ENCODE measurements around the gene ME1.
"Not testable (repeated sequence)": the region's sequence is repeated elsewhere in the genome, so short reads cannot be mapped to it uniquely, and the experiment has no call there.

ME1 gene

DNA sequence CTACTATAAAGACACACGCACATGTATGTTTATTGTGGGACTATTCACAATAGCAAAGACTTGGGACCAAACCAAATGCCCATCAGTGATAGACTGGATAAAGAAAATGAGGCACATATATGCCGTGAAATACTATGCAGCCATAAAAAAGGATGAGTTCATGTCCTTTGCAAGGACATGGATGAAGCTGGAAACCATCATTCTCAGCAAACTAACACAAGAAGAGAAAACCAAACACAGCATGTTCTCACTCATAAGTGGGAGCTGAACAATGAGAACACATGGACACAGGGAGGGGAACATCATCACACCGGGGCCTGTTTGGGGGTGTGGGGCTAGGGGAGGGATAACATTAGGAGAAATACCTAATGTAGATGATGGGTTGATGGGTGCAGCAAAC, 174.1 kb downstream of the ME1 start:
- H3K4me3 ChIP-seq (ENCODE audit: low read depth in 1 of 2, low read length in 2 of 2); H3K27me3 ChIP-seq (ENCODE audit: low read depth, low read length); H3K4me1 ChIP-seq (ENCODE audit: control insufficient read depth in 1 of 2, insufficient read depth in 2 of 2, low read length in 2 of 2); H3K9me3 ChIP-seq (ENCODE audit: control insufficient read depth in 1 of 2, low read length in 2 of 2); H3K27ac ChIP-seq (ENCODE audit: low read length); H3K36me3 ChIP-seq (ENCODE audit: control insufficient read depth in 1 of 2, insufficient read depth in 2 of 2, low read length in 2 of 2): not testable (repeated sequence)

DNA sequence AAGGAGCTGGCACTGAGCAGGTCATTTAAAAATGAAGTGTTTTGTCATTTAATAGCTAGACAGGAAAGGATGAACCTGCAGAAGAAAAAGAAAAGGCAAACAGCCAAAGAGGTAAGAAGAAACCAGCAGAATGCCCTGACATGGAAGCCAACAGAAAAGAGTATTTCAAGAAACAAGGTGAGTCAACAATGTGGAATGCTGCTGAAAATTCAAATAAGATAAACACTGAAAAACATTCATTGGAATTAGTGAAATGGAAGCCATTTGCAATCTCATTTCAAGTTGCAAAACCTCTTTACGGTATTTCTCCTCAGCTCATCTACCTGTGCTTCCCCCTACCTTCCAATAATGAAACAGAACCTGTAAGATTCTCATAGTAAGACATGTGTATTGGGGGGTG, 178.1 kb downstream of the ME1 start:
- H3K27ac ChIP-seq (ENCODE audit: low read length), result no peak overlapping the region
- no peaks in the 10 kb centered on the region for H3K9me3 ChIP-seq (ENCODE audit: control insufficient read depth in 1 of 2, low read length in 2 of 2)
- no peaks in the 10 kb centered on the region for H3K4me1 ChIP-seq (ENCODE audit: control insufficient read depth in 1 of 2, insufficient read depth in 2 of 2, low read length in 2 of 2)
- no peaks in the 10 kb centered on the region for H3K36me3 ChIP-seq (ENCODE audit: control insufficient read depth in 1 of 2, insufficient read depth in 2 of 2, low read length in 2 of 2)
- H3K4me3 ChIP-seq (ENCODE audit: low read depth in 1 of 2, low read length in 2 of 2), result no peak overlapping the region
- no peaks in the 10 kb centered on the region for H3K27me3 ChIP-seq (ENCODE audit: low read depth, low read length)

DNA sequence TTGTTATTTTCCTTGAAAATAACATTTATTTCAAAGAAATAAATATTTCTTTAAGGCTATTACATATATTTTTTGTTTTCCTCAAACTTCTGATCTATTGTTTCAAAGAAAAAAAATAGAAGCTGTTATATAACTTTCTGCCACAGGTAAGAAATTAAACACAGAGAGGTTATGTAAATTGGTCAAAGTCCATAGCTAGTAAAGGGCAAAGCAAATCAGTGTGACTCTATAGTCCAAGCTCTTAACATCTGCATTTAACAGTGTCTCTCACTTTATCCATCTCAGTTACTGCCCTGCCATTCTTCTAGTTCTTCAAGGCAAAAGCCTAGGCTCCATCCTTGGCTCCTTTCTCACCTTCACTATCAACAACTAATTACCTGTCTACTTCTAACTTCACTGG, 180.6 kb downstream of the ME1 start:
- H3K4me3 ChIP-seq (ENCODE audit: low read depth in 1 of 2, low read length in 2 of 2), result no peak overlapping the region
- H3K27ac ChIP-seq (ENCODE audit: low read length), result no peak overlapping the region
- H3K36me3 ChIP-seq (ENCODE audit: control insufficient read depth in 1 of 2, insufficient read depth in 2 of 2, low read length in 2 of 2), result no peaks in the 10 kb centered on the region
- H3K4me1 ChIP-seq (ENCODE audit: control insufficient read depth in 1 of 2, insufficient read depth in 2 of 2, low read length in 2 of 2), result no peaks in the 10 kb centered on the region
- H3K27me3 ChIP-seq (ENCODE audit: low read depth, low read length), result no peaks in the 10 kb centered on the region
- H3K9me3 ChIP-seq (ENCODE audit: control insufficient read depth in 1 of 2, low read length in 2 of 2), result no peaks in the 10 kb centered on the region

DNA sequence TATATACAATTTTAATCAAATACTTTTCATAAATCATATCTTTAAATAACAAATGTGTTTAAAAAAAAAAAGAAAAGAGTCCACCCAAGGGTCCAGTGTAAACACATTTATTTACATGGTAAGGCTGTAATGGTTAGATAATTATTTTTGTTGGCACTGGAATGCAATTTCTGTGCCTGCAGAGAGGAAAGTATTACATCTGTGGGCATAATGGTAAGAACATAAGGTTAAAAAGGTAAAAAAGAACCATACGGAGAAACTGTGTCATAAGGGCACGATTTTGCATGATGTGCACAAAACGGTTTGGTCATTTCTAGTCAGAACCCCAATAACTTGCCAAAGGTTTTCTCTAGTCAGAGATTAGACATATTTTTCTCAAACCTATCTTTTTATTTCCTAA, 183.4 kb downstream of the ME1 start:
- no peaks in the 10 kb centered on the region for H3K36me3 ChIP-seq (ENCODE audit: control insufficient read depth in 1 of 2, insufficient read depth in 2 of 2, low read length in 2 of 2)
- no peaks in the 10 kb centered on the region for H3K27me3 ChIP-seq (ENCODE audit: low read depth, low read length)
- no peak overlapping the region for H3K4me3 ChIP-seq (ENCODE audit: low read depth in 1 of 2, low read length in 2 of 2)
- H3K27ac ChIP-seq (ENCODE audit: low read length), result no peak overlapping the region
- no peaks in the 10 kb centered on the region for H3K4me1 ChIP-seq (ENCODE audit: control insufficient read depth in 1 of 2, insufficient read depth in 2 of 2, low read length in 2 of 2)
- no peaks in the 10 kb centered on the region for H3K9me3 ChIP-seq (ENCODE audit: control insufficient read depth in 1 of 2, low read length in 2 of 2)

DNA sequence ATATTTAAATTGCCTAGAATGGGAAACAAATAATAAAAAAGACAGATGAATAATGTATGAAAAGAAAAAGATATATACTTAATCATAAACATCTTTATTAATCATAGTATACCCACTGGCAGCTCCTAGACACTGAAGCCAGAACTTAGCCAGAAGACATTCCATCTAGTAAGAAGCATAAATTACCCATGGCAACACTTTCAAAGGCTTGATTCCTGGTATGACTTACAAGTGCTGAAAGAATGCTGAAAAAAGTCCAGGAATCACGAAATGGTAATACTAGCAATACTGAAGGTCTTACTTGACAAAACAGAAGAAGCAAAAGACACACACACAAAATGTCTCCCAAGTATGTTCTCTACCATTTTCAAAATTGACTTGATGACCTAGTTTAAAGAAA, 199.7 kb downstream of the ME1 start:
- no peaks in the 10 kb centered on the region for H3K27me3 ChIP-seq (ENCODE audit: low read depth, low read length)
- no peak overlapping the region for H3K27ac ChIP-seq (ENCODE audit: low read length)
- no peak overlapping the region for H3K4me3 ChIP-seq (ENCODE audit: low read depth in 1 of 2, low read length in 2 of 2)
- H3K4me1 ChIP-seq (ENCODE audit: control insufficient read depth in 1 of 2, insufficient read depth in 2 of 2, low read length in 2 of 2), result no peaks in the 10 kb centered on the region
- H3K36me3 ChIP-seq (ENCODE audit: control insufficient read depth in 1 of 2, insufficient read depth in 2 of 2, low read length in 2 of 2), result no peaks in the 10 kb centered on the region
- H3K9me3 ChIP-seq (ENCODE audit: control insufficient read depth in 1 of 2, low read length in 2 of 2), result no peaks in the 10 kb centered on the region

DNA sequence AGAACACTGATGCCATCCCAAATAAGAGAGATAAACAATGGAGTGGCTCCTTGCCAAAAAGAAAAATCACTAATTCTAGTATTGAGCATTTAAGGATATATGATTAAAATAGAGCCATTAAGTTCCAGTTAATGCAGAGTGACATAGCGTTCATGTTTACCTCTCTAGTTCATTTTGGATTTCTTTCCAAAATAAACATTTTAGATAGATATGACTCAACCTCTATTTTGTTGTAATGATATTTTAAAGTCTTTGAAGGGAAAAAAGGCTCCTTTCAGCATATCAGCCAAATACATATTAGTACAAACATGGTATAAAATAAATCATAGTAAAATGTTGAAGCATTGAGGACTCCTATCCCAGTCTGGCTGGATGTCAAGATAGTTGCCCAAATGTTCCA, 204.3 kb downstream of the ME1 start:
- Histone ChIP-seq H3K27me3 (ENCODE audit: low read depth, low read length) (no peaks in the 10 kb centered on the region), H3K4me3 (ENCODE audit: low read depth in 1 of 2, low read length in 2 of 2) (no peak overlapping the region), H3K9me3 (ENCODE audit: control insufficient read depth in 1 of 2, low read length in 2 of 2) (no peaks in the 10 kb centered on the region), H3K36me3 (ENCODE audit: control insufficient read depth in 1 of 2, insufficient read depth in 2 of 2, low read length in 2 of 2) (peaks cover 0 to 4% of the 10 kb centered on the region in 2 donors), H3K4me1 (ENCODE audit: control insufficient read depth in 1 of 2, insufficient read depth in 2 of 2, low read length in 2 of 2) (no peaks in the 10 kb centered on the region), H3K27ac (ENCODE audit: low read length) (no peak overlapping the region)

GRCh38 chr6:83221889-83222479, 208.9 kb downstream of the ME1 start:
- Histone ChIP-seq H3K36me3 (ENCODE audit: control insufficient read depth in 1 of 2, insufficient read depth in 2 of 2, low read length in 2 of 2) (peaks cover 0 to 4% of the 10 kb centered on the region in 2 donors), H3K27me3 (ENCODE audit: low read depth, low read length) (no peaks in the 10 kb centered on the region), H3K9me3 (ENCODE audit: control insufficient read depth in 1 of 2, low read length in 2 of 2) (no peaks in the 10 kb centered on the region), H3K4me3 (ENCODE audit: low read depth in 1 of 2, low read length in 2 of 2) (no peak overlapping the region), H3K4me1 (ENCODE audit: control insufficient read depth in 1 of 2, insufficient read depth in 2 of 2, low read length in 2 of 2) (no peaks in the 10 kb centered on the region), H3K27ac (ENCODE audit: low read length) (no peak overlapping the region)

DNA sequence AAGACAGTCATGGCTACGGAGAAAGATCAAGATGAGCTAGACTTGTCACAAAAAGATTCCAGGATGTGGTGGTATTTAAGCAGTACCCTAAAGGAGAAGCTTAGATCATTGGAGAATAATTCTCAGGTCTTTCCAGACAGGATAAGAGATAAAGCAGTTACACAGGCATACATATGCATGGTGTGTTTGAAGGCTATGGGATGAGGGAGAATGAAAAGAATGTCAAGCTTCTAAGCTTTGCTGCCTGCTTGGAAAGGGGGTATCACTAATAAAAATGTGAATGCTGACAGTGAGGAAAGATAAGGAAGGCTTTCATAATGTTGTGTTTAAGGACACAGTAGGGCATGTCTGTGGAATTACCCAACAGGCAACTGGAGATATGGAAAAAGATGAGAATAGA, 209.6 kb downstream of the ME1 start:
- H3K27ac ChIP-seq (ENCODE audit: low read length), result no peak overlapping the region
- no peak overlapping the region for H3K4me3 ChIP-seq (ENCODE audit: low read depth in 1 of 2, low read length in 2 of 2)
- no peaks in the 10 kb centered on the region for H3K27me3 ChIP-seq (ENCODE audit: low read depth, low read length)
- H3K4me1 ChIP-seq (ENCODE audit: control insufficient read depth in 1 of 2, insufficient read depth in 2 of 2, low read length in 2 of 2), result no peaks in the 10 kb centered on the region
- peaks cover 0 to 4% of the 10 kb centered on the region in 2 donors for H3K36me3 ChIP-seq (ENCODE audit: control insufficient read depth in 1 of 2, insufficient read depth in 2 of 2, low read length in 2 of 2)
- no peaks in the 10 kb centered on the region for H3K9me3 ChIP-seq (ENCODE audit: control insufficient read depth in 1 of 2, low read length in 2 of 2)

- H3K4me3 ChIP-seq (ENCODE audit: low read depth in 1 of 2, low read length in 2 of 2), result no peak overlapping the region
- no peak overlapping the region for H3K27ac ChIP-seq (ENCODE audit: low read length)
- H3K36me3 ChIP-seq (ENCODE audit: control insufficient read depth in 1 of 2, insufficient read depth in 2 of 2, low read length in 2 of 2), result peaks cover 0 to 4% of the 10 kb centered on the region in 2 donors
- H3K9me3 ChIP-seq (ENCODE audit: control insufficient read depth in 1 of 2, low read length in 2 of 2), result no peaks in the 10 kb centered on the region
- no peaks in the 10 kb centered on the region for H3K4me1 ChIP-seq (ENCODE audit: control insufficient read depth in 1 of 2, insufficient read depth in 2 of 2, low read length in 2 of 2)
- H3K27me3 ChIP-seq (ENCODE audit: low read depth, low read length), result no peaks in the 10 kb centered on the region
These were observed 210.7 kb downstream of the ME1 start for GRCh38 chr6:83220121-83220520.

GRCh38 chr6:83218646-83219045, 212.2 kb downstream of the ME1 start:
- no peak overlapping the region for H3K4me3 ChIP-seq (ENCODE audit: low read depth in 1 of 2, low read length in 2 of 2)
- no peaks in the 10 kb centered on the region for H3K27me3 ChIP-seq (ENCODE audit: low read depth, low read length)
- H3K9me3 ChIP-seq (ENCODE audit: control insufficient read depth in 1 of 2, low read length in 2 of 2), result no peaks in the 10 kb centered on the region
- peaks cover 0 to 3% of the 10 kb centered on the region in 2 donors for H3K36me3 ChIP-seq (ENCODE audit: control insufficient read depth in 1 of 2, insufficient read depth in 2 of 2, low read length in 2 of 2)
- H3K4me1 ChIP-seq (ENCODE audit: control insufficient read depth in 1 of 2, insufficient read depth in 2 of 2, low read length in 2 of 2), result no peaks in the 10 kb centered on the region
- no peak overlapping the region for H3K27ac ChIP-seq (ENCODE audit: low read length)

DNA sequence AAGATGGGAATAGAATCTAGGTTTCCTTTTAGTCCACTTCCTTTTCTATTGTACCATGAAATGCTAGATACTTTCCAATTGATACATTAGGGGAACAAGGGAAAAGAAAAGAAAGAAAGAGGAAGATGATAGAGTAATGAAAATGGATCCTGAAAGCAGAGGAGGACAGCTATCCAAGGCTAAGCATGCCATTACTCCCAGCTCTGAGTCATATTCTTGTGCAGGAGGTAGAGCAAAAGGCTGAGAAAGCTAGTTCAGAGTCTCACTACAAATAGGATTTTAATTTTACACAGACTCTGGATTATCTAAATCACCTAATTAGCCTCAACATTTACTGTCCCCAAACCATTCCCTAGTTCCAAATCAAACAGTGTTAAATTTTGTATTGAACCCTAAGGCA, 214.0 kb downstream of the ME1 start:
- Histone ChIP-seq H3K4me1 (ENCODE audit: control insufficient read depth in 1 of 2, insufficient read depth in 2 of 2, low read length in 2 of 2) (no peaks in the 10 kb centered on the region), H3K36me3 (ENCODE audit: control insufficient read depth in 1 of 2, insufficient read depth in 2 of 2, low read length in 2 of 2) (no peaks in the 10 kb centered on the region), H3K27me3 (ENCODE audit: low read depth, low read length) (no peaks in the 10 kb centered on the region), H3K4me3 (ENCODE audit: low read depth in 1 of 2, low read length in 2 of 2) (no peak overlapping the region), H3K27ac (ENCODE audit: low read length) (no peak overlapping the region), H3K9me3 (ENCODE audit: control insufficient read depth in 1 of 2, low read length in 2 of 2) (no peaks in the 10 kb centered on the region)
